ENCODE data around the gene UBE2E2. TPM values are rescaled to one million over a fixed set of nuclear protein-coding genes. Genes with fewer than 3 reads are reported as not detected.

UBE2E2 gene
- total RNA-seq, 2 experiments from 2014 or later = 41.1 to 48.8 TPM

GRCh38 chr3:23448998-23449537 is 245.9 kb downstream of the UBE2E2 start:
- Histone ChIP-seq H3K4me3 (ENCODE audit: low read depth, low read length, poor library complexity, severe bottlenecking) (no peak overlapping the region), H3K79me2 (ENCODE audit: insufficient read depth, low read depth, low read length) (no peaks in the 10 kb centered on the region), H3K27ac (ENCODE audit: low read depth, low read length, poor library complexity, severe bottlenecking) (no peak overlapping the region), H2AFZ (ENCODE audit: low read length) (peak overlapping the region; percentile 27; the same call in 1 of the 2 replicates), H3K36me3 (ENCODE audit: insufficient read depth, low read length) (no peaks in the 10 kb centered on the region), H4K20me1 (ENCODE audit: insufficient read depth, low read length) (no peaks in the 10 kb centered on the region), H3K9me2 (ENCODE audit: insufficient read depth, low read length) (no peaks in the 10 kb centered on the region), H3K4me2 (ENCODE audit: low read length) (no peak overlapping the region), H3K9me3 (ENCODE audit: low read length) (no peaks in the 10 kb centered on the region), H3K4me1 (ENCODE audit: insufficient read depth, low read length, poor library complexity, severe bottlenecking) (peaks cover 25% of the 10 kb centered on the region)
- TF ChIP-seq, protein P1, sequence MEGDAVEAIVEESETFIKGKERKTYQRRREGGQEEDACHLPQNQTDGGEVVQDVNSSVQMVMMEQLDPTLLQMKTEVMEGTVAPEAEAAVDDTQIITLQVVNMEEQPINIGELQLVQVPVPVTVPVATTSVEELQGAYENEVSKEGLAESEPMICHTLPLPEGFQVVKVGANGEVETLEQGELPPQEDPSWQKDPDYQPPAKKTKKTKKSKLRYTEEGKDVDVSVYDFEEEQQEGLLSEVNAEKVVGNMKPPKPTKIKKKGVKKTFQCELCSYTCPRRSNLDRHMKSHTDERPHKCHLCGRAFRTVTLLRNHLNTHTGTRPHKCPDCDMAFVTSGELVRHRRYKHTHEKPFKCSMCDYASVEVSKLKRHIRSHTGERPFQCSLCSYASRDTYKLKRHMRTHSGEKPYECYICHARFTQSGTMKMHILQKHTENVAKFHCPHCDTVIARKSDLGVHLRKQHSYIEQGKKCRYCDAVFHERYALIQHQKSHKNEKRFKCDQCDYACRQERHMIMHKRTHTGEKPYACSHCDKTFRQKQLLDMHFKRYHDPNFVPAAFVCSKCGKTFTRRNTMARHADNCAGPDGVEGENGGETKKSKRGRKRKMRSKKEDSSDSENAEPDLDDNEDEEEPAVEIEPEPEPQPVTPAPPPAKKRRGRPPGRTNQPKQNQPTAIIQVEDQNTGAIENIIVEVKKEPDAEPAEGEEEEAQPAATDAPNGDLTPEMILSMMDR (conservative IDR thresholded peaks at IDR 0.05; ENCODE audit: low read length) = no peak
- no peak for TF ChIP-seq EZH2phosphoT487 (IDR thresholded peaks at IDR 0.05; ENCODE audit: borderline replicate concordance, low read depth, low read length)
- ChIA-PET POLR2A (interaction anchor here (0.6 to 1.6 kb wide), 2 partner anchors 9 to 199 kb away, joined by 3 read pairs; no protein-coding TSS in a partner anchor), CTCF (ENCODE audit: unreplicated experiment) (no interaction called here)
- intact Hi-C loops (cut with micrococcal nuclease; ENCODE audit: unreplicated experiment) = no loop called here
- DNase-seq (ENCODE audit: low spot score) = no peak
- no TSS peak for BruUV-seq (replicated peaks)

DNA sequence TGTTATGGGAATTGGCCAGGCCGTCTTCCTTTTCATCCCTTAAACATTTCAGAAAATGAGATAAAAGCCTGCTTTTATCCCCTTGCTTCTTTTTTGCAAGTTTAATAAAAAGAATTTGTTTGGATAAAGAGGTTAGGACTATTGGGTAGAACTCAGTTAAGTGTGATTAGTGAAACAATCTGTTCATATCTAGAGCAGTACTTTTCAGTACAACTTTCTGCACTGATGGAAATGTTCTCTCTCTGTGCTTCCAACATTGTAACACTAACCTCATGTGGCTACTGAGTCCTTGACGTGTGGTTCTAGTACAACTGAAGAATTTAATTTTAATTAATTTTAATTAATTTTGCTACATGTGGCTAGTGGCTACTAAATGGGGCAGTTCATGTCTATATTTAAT is 246.9 kb downstream of the UBE2E2 start:
- no peaks in the 10 kb centered on the region for H3K9me2 ChIP-seq (ENCODE audit: insufficient read depth, low read length)
- intact Hi-C loops (cut with micrococcal nuclease; ENCODE audit: unreplicated experiment) = no loop called here
- H3K4me3 ChIP-seq (ENCODE audit: low read depth, low read length, poor library complexity, severe bottlenecking) = no peak overlapping the region
- H3K36me3 ChIP-seq (ENCODE audit: insufficient read depth, low read length) = no peaks in the 10 kb centered on the region
- BruUV-seq (replicated peaks) = no TSS peak
- no peak overlapping the region for H3K27ac ChIP-seq (ENCODE audit: low read depth, low read length, poor library complexity, severe bottlenecking)
- no peak for TF ChIP-seq EZH2phosphoT487 (IDR thresholded peaks at IDR 0.05; ENCODE audit: borderline replicate concordance, low read depth, low read length)
- TF ChIP-seq, protein P1 (conservative IDR thresholded peaks at IDR 0.05; ENCODE audit: low read length) = no peak
- H3K79me2 ChIP-seq (ENCODE audit: insufficient read depth, low read depth, low read length) = no peaks in the 10 kb centered on the region
- no peaks in the 10 kb centered on the region for H4K20me1 ChIP-seq (ENCODE audit: insufficient read depth, low read length)
- DNase-seq (ENCODE audit: low spot score) = no peak
- ChIA-PET POLR2A (interaction anchor here (1.6 kb wide), 1 partner anchor 8 kb away, joined by 3 read pairs; no protein-coding TSS in a partner anchor), CTCF (ENCODE audit: unreplicated experiment) (no interaction called here)
- H3K4me1 ChIP-seq (ENCODE audit: insufficient read depth, low read length, poor library complexity, severe bottlenecking) = peaks cover 28% of the 10 kb centered on the region
- no peaks in the 10 kb centered on the region for H3K9me3 ChIP-seq (ENCODE audit: low read length)
- no peak overlapping the region for H3K4me2 ChIP-seq (ENCODE audit: low read length)
- no peak overlapping the region for H2AFZ ChIP-seq (ENCODE audit: low read length)

DNA sequence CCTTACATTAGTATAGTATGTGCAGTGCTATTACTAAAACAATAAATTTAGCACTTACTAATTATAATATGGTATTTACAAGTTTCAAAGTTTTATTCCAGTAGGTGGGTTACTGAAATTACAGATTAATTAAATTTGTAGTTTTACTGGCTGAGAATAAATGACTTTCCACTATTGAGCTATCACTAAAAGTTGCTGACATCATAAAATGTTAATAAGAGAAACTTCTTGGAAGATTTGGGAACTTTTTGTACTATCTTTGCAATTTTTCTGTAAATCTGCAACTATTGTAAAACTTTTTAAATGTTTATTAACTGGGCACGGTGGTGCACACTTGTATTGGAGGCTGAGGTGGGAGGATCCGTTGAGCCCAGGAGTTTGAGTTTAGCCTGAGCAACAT is 247.7 kb downstream of the UBE2E2 start:
- Histone ChIP-seq H3K36me3 (ENCODE audit: insufficient read depth, low read length) (no peaks in the 10 kb centered on the region), H3K4me3 (ENCODE audit: low read depth, low read length, poor library complexity, severe bottlenecking) (no peak overlapping the region), H3K27ac (ENCODE audit: low read depth, low read length, poor library complexity, severe bottlenecking) (no peak overlapping the region), H3K79me2 (ENCODE audit: insufficient read depth, low read depth, low read length) (no peaks in the 10 kb centered on the region), H2AFZ (ENCODE audit: low read length) (no peak overlapping the region), H3K4me1 (ENCODE audit: insufficient read depth, low read length, poor library complexity, severe bottlenecking) (peaks cover 29% of the 10 kb centered on the region), H3K9me3 (ENCODE audit: low read length) (no peaks in the 10 kb centered on the region), H3K9me2 (ENCODE audit: insufficient read depth, low read length) (no peaks in the 10 kb centered on the region), H3K4me2 (ENCODE audit: low read length) (no peak overlapping the region), H4K20me1 (ENCODE audit: insufficient read depth, low read length) (no peaks in the 10 kb centered on the region)
- intact Hi-C loops (cut with micrococcal nuclease; ENCODE audit: unreplicated experiment) = no loop called here
- POLR2A ChIA-PET = interaction anchor here (1.0 to 1.9 kb wide), 3 partner anchors 8 to 30 kb away, joined by 3 to 9 read pairs (median 7); no protein-coding TSS in a partner anchor
- no peak for DNase-seq (ENCODE audit: low spot score)
- TF ChIP-seq EZH2phosphoT487 (IDR thresholded peaks at IDR 0.05; ENCODE audit: borderline replicate concordance, low read depth, low read length) = no peak
- TF ChIP-seq, protein P1 (conservative IDR thresholded peaks at IDR 0.05; ENCODE audit: low read length) = no peak
- CTCF ChIA-PET (ENCODE audit: unreplicated experiment) = interaction anchor here (0.5 kb wide), 1 partner anchor 516 kb away, joined by 3 read pairs; no protein-coding TSS in a partner anchor
- no TSS peak for BruUV-seq (replicated peaks)

All from OCI-LY7 (cell line).